GM10266 (cell line): ENCODE measurements around the gene CNTFR.
"Not testable (repeated sequence)": the region's sequence is repeated elsewhere in the genome, so short reads cannot be mapped to it uniquely, and the experiment has no call there.

Experiments
- DNase-seq: peaks from one replicate; pipeline ENCODE4 v3.0.0; 2012; ENCODE audit errors: extremely low spot score
- CTCF ChIP-seq: IDR thresholded peaks from 2 replicates; pipeline ENCODE4 v1.5.1; 2012; ENCODE audit warnings: mild to moderate bottlenecking, low read depth; ENCODE audit not compliant: control insufficient read depth, insufficient read depth; ENCODE audit errors: missing control alignments

CNTFR gene

GRCh38 chr9:34546102-34546833 is 43.3 kb downstream of the CNTFR start:
- TF ChIP-seq CTCF: no peak
- no peak for DNase-seq

GRCh38 chr9:34545497-34545896 is 44.0 kb downstream of the CNTFR start:
- TF ChIP-seq CTCF: no peak
- no peak for DNase-seq

GRCh38 chr9:34544035-34544434 is 45.5 kb downstream of the CNTFR start:
- TF ChIP-seq CTCF: no peak
- no peak for DNase-seq

- no peak for DNase-seq
- TF ChIP-seq CTCF: no peak
Measured at GRCh38 chr9:34541540-34541939, 48.0 kb downstream of the CNTFR start.

GRCh38 chr9:34540827-34541226 is 48.7 kb downstream of the CNTFR start:
- no peak for DNase-seq
- TF ChIP-seq CTCF: no peak

GRCh38 chr9:34536685-34537084 is 52.8 kb downstream of the CNTFR start:
- TF ChIP-seq CTCF: no peak

GRCh38 chr9:34532041-34532440 is 57.5 kb downstream of the CNTFR start:
- DNase-seq: not testable (repeated sequence)

More at GRCh38 chr9:34536685-34537084, 52.8 kb downstream of the CNTFR start:
- no peak for DNase-seq

GRCh38 chr9:34526026-34526425 is 63.5 kb downstream of the CNTFR start:
- DNase-seq: no peak
- no peak for TF ChIP-seq CTCF
